ENCODE data around the gene KRTCAP2.

DNA sequence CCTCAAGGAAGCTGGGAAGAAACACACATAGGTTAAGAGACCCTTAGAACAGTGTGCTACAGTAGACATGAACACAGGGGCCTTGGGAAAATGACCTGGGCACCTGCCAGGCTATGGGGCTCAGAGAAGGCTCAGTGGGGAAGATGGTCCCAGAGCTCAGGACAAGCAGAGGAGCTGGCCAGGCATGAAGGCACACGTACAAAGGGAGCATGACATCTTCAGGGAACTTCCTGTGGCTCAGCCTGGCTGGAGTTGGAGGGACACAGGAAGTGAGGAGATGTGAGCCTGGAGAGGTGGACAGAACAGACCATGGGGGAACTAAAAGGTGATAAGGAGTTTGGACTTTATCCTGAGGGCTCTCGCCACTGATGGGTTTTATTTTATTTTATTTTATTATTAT, 41.2 kb downstream of the KRTCAP2 start:
- no peak for TF ChIP-seq CTCF (IDR thresholded peaks at IDR 0.05)
- no peak for TF ChIP-seq POLR2A (IDR thresholded peaks at IDR 0.05)

Data from esophagus squamous epithelium (tissue), 4 donors.